SK-N-SH (cell line): ENCODE measurements around the gene SPEM1.

Experiments used
- EP300 ChIP-seq, 2 experiments: IDR thresholded peaks; 2 replicates each; pipeline versions ENCODE4 v1.4.0 to v1.6.1; 2012; ENCODE audit warnings: borderline replicate concordance in 1 of 2, low read depth in 1 of 2, low read length in 1 of 2
- POLR2AphosphoS5 ChIP-seq: IDR thresholded peaks from 2 replicates; pipeline ENCODE4 v1.6.1; 2012; ENCODE audit warnings: low read depth, low read length
- SIN3A ChIP-seq: IDR thresholded peaks from 2 replicates; pipeline ENCODE4 v1.6.1; 2012; ENCODE audit warnings: low read depth, mild to moderate bottlenecking, low read length, moderate library complexity, borderline replicate concordance
- TCF12 ChIP-seq: IDR thresholded peaks from 2 replicates; pipeline ENCODE4 v1.4.0; 2012
- TF ChIP-seq, protein P1 (sequence below): fragments of 200-600 bp; sonication (generic); IDR thresholded peaks from 2 replicates; pipeline ENCODE4 v1.6.1; 2017; ENCODE audit warnings: antibody characterized with exemption, mild to moderate bottlenecking, moderate library complexity

DNA sequence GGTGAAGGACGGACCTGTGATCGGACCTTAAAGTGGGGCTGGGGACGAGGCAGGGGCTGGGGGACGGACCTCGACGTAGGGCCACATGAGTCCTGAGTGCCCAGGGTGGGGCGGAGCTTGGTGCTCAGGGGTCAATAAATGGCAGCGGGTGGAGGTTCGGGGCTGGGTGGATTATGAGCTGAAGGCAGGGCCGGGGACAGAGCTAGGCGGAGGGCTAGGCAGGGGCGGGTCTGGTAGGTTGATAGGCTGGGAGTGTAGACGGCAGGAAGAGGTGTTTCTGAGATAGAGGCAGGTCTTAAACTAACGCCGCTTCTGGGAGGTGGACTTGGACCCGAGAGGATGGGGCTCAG is 25.5 kb downstream of the SPEM1 start:
- TF ChIP-seq EP300 (IDR thresholded peaks at IDR 0.05; ENCODE audit: borderline replicate concordance in 1 of 2, low read depth in 1 of 2, low read length in 1 of 2): no peak
- TF ChIP-seq SIN3A: no peak
- TF ChIP-seq, protein P1, sequence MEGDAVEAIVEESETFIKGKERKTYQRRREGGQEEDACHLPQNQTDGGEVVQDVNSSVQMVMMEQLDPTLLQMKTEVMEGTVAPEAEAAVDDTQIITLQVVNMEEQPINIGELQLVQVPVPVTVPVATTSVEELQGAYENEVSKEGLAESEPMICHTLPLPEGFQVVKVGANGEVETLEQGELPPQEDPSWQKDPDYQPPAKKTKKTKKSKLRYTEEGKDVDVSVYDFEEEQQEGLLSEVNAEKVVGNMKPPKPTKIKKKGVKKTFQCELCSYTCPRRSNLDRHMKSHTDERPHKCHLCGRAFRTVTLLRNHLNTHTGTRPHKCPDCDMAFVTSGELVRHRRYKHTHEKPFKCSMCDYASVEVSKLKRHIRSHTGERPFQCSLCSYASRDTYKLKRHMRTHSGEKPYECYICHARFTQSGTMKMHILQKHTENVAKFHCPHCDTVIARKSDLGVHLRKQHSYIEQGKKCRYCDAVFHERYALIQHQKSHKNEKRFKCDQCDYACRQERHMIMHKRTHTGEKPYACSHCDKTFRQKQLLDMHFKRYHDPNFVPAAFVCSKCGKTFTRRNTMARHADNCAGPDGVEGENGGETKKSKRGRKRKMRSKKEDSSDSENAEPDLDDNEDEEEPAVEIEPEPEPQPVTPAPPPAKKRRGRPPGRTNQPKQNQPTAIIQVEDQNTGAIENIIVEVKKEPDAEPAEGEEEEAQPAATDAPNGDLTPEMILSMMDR: no peak
- TF ChIP-seq TCF12: no peak
- no peak for TF ChIP-seq POLR2AphosphoS5
